Heart left ventricle (tissue), 16 donors: ENCODE measurements around the gene APOA1. TPM values are rescaled to one million over a fixed set of nuclear protein-coding genes. Genes with fewer than 3 reads are reported as not detected.

ENCODE experiments used
- ATAC-seq, 4 donors: fragments of 200-7000 bp; cut with Tn5 transposase; one replicate each; pipeline ENCODE4 v1.9.1; 2020 to 2022; ENCODE audit warnings: moderate library complexity in 4 of 4, mild to moderate bottlenecking in 3 of 4, moderate number of reproducible peaks in 1 of 4
- DNase-seq, 5 donors: peaks; one replicate each; pipeline ENCODE4 v3.0.0-alpha.2; 2020
- H3K27ac ChIP-seq, 12 donors: fragments of 200-600 bp; sonication (generic) in 4 of 12; one replicate each; pipeline versions ENCODE4 v1.5.0 to v1.8.0; 2016 to 2022; ENCODE audit warnings: mild to moderate bottlenecking in 2 of 12
- H3K27me3 ChIP-seq, 9 donors: fragments of 200-600 bp; sonication (generic) in 2 of 9; one replicate each; pipeline versions ENCODE4 v1.5.1 to v1.8.0; 2016 to 2022; ENCODE audit warnings: mild to moderate bottlenecking in 3 of 9
- H3K36me3 ChIP-seq, 9 donors: fragments of 200-600 bp; sonication (generic) in 2 of 9; one replicate each; pipeline versions ENCODE4 v1.5.0 to v1.8.0; 2018 to 2022; ENCODE audit warnings: mild to moderate bottlenecking in 2 of 9
- H3K4me1 ChIP-seq, 12 donors: fragments of 200-600 bp; sonication (generic) in 4 of 12; one replicate each; pipeline versions ENCODE4 v1.5.0 to v1.8.0; 2016 to 2022; ENCODE audit warnings: mild to moderate bottlenecking in 3 of 12
- H3K4me3 ChIP-seq, 12 donors: fragments of 200-600 bp; sonication (generic) in 4 of 12; one replicate each; pipeline versions ENCODE4 v1.5.0 to v1.8.0; 2017 to 2022; ENCODE audit warnings: mild to moderate bottlenecking in 9 of 12, moderate library complexity in 4 of 12
- H3K9me3 ChIP-seq, 12 donors: fragments of 200-600 bp; sonication (generic) in 4 of 12; one replicate each; pipeline versions ENCODE4 v1.5.0 to v1.8.0; 2016 to 2022; ENCODE audit warnings: mild to moderate bottlenecking in 1 of 12
- CTCF ChIP-seq, 12 donors: fragments of 200-600 bp; sonication (generic) in 4 of 12; IDR thresholded peaks; one replicate each; pipeline versions ENCODE4 v1.5.0 to v1.8.0; 2018 to 2022; ENCODE audit warnings: antibody characterized with exemption in 12 of 12, mild to moderate bottlenecking in 5 of 12
- POLR2A ChIP-seq, 2 donors: fragments of 450-650 bp; IDR thresholded peaks; one replicate each; pipeline ENCODE4 v1.6.1; 2017; ENCODE audit warnings: antibody characterized with exemption in 2 of 2, mild to moderate bottlenecking in 2 of 2, moderate library complexity in 2 of 2
- WGBS, 4 donors: extraction: QIAGEN DNeasy Blood & Tissue Kit in 2 of 4; methylation state at CpG; one replicate each; pipeline versions ENCODE4 v1.1.5 to v1.1.7; 2013 to 2018; 5-methylcytosine and 5-hydroxymethylcytosine counted together
- intact Hi-C, 10 donors: fragments of 100-400 bp; cut with DNase I; formaldehyde crosslinking; loops; one replicate each; pipeline versions ENCODE4 v1.11.1 to v1.14.2; 2022
- polyA plus RNA-seq, 2 donors: library from polyadenylated mRNA; stranded (reverse); fragments of 200-250 nt; gene quantifications; one replicate each; pipeline ENCODE4 v1.2.3, GENCODE V29; 2013
- total RNA-seq, 9 donors: library from RNA; depleted of rRNA in 2 of 9; stranded (reverse); fragments of >200 nt in 2 of 9; fragmentation: NEBNext Ultra II Directional in 3 of 9; extraction: Animal tissue kit (Norgen Biotek cat#: 25700) in 3 of 9; gene quantifications; one replicate each; pipeline versions ENCODE4 v1.1.0 to v1.2.4, GENCODE V29; 2016 to 2023
- donor health status: ischemic (EF 13 %, LVEDD 7.1; RV severe dilation, severe dysfunction).
- donor health status: healthy with polysubstance abuse.
- donor health status: DM: no; HTN: yes; CAD: no.
- donor health status: DM: no; HTN: no; CAD: no.
- donor health status: ischemic (EF 25% LVEDD 6.9; RV normal size, moderate dysfunction).
- donor health status: ischemic (EF 25% LVEDD 5.7; RV mildly dilated, moderate dysfunction).
- donor health status: healthy.
- donor health status: DM: yes; HTN: yes; CAD: no.
- donor health status: ischemic (EF 35%, LVEDD 5.7; RV mildly dilated, moderate dysfunction).
- donor health status: nonischemic (EF 11% LVEDD 7.7; RV severe dilation, severe dysfunction).
- donor health status: DM: yes; HTN: yes; CAD: no.
- donor health status: PGD.
- donor health status: ischemic (EF 29% LVEDD 5.4; RV normal size, mild dysfunction).
- donor health status: nonischemic (EF 23%, LVEDD 6.1; RV moderate dilation, normal function).

Gene APOA1
- total and polyA plus RNA-seq, 11 donors = 10.0 to 422 (median 61.4) TPM

GRCh38 chr11:116829525-116830183 is 7.8 kb downstream of the APOA1 start, which contains the start of gene APOC3:
TSS of gene APOC3 (plus strand) at chr11:116829907. CDS start at chr11:116830583, 676 bp downstream.
- no peak within 1 kb of the TSS for H3K4me3 ChIP-seq
- TF ChIP-seq POLR2A (IDR thresholded peaks at IDR 0.05) (no peak), CTCF (IDR thresholded peaks at IDR 0.05) (no peak)
- intact Hi-C loops = loop anchor here in 2 of 10 donors (5.0 kb wide), 1 partner anchor 37 kb away; the partner anchor contains the start of gene APOA5 (in 2 of the 2)
- no peak within 1 kb of the TSS for H3K27ac ChIP-seq
- 70 to 81% (median 76%) methylated on average over 4 to 9 of the region's 9 CpGs for WGBS, 4 donors
- no peaks in the 10 kb centered on the region for H3K36me3 ChIP-seq
- ATAC-seq (no peak), DNase-seq (no peak)
- H3K9me3 ChIP-seq = no peaks in the 10 kb centered on the region
- H3K4me1 ChIP-seq = peaks cover 0 to 6% (median under 1%) of the 10 kb centered on the region in 12 donors
- no peaks in the 10 kb centered on the region for H3K27me3 ChIP-seq

GRCh38 chr11:116828632-116829524 is 8.5 kb downstream of the APOA1 start:
- no peak overlapping the region for H3K27ac ChIP-seq
- no peak for TF ChIP-seq POLR2A (IDR thresholded peaks at IDR 0.05)
- TF ChIP-seq CTCF (IDR thresholded peaks at IDR 0.05) = no peak
- peaks cover 0 to 5% (median 0%) of the 10 kb centered on the region in 12 donors for H3K4me1 ChIP-seq
- WGBS, 4 donors = 71 to 80% (median 75%) methylated on average over 14 to 16 of the region's 16 CpGs
- H3K4me3 ChIP-seq = no peak overlapping the region
- no peaks in the 10 kb centered on the region for H3K27me3 ChIP-seq
- ATAC-seq = no peak
- intact Hi-C loops = no loop called here
- no peak for DNase-seq
- no peaks in the 10 kb centered on the region for H3K36me3 ChIP-seq
- no peaks in the 10 kb centered on the region for H3K9me3 ChIP-seq

DNA sequence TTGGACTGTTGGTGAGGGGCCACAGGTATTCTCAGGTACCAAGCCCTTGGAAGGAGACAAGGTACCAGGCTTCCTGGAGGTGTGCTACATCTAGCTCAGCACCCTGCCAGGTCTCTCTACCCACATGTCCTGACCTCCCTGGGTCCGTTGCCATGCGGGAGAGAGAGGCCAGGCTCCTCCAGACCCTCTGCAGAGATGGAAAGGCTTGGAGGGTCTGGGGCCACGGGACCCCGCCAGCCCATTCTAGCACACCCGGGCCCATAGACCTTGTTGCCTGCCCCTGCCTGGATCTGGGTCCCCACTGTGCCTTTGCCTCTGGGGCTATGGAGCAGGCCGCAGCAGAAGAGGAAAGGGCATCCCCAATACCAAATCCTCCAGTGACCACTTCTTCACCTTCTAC is 10.0 kb downstream of the APOA1 start:
- no peak for DNase-seq
- TF ChIP-seq CTCF (IDR thresholded peaks at IDR 0.05) (no peak), POLR2A (IDR thresholded peaks at IDR 0.05) (no peak)
- Histone ChIP-seq H3K36me3 (no peaks in the 10 kb centered on the region), H3K4me3 (no peak overlapping the region), H3K4me1 (peaks cover 0 to 5% (median 0%) of the 10 kb centered on the region in 12 donors), H3K9me3 (no peaks in the 10 kb centered on the region), H3K27ac (no peak overlapping the region), H3K27me3 (no peaks in the 10 kb centered on the region)
- intact Hi-C loops = no loop called here
- ATAC-seq = no peak
- 93 to 95% (median 94%) methylated on average over 3 to 6 of the region's 6 CpGs for WGBS, 4 donors
